ENCODE measurements around the gene GLIS1. TPM values are rescaled to one million over a fixed set of nuclear protein-coding genes. Genes with fewer than 3 reads are reported as not detected.

GLIS1 gene
- total RNA-seq, 4 donors from 2014 or later: 0.63 to 2.4 (median 1.0) TPM

DNA sequence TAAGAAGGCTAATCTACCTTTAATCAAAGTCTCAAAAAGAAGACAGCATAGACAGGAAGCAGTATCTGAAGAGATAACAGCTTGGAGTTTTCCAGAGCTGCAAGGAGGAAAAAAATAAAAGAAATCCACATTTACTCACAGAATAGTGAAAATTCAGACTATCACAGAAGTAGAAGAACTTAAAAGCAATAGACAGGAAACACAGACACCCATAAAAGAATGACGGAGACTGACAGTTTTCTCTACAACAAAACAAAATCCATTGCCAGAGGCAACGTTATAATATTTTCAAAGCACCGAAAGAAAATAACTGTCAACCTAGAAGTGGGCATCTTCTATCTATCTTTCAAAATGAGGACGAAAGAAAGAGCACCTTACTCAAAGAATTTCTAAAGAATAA, 175.4 kb downstream of the GLIS1 start:
- TF ChIP-seq CTCF (IDR thresholded peaks at IDR 0.05): no peak
- TF ChIP-seq POLR2A (IDR thresholded peaks at IDR 0.05): no peak
- no peak overlapping the region for H3K4me3 ChIP-seq (ENCODE audit: low read depth, poor library complexity, severe bottlenecking)
- intact Hi-C loops (cut with DNase I; ENCODE audit: low total_unique reads): no loop called here
- no peak for DNase-seq (ENCODE audit: low spot score in 2 of 2)
- 59 to 64% methylated on average over 4 of the region's 4 CpGs for WGBS, 2 donors

- H3K4me3 ChIP-seq (ENCODE audit: low read depth, poor library complexity, severe bottlenecking): no peak overlapping the region
- DNase-seq (ENCODE audit: low spot score in 2 of 2): peak in 1 of 2 donors; percentile 25
- WGBS, 2 donors: 82 to 88% methylated on average over 3 of the region's 3 CpGs
- intact Hi-C loops (cut with DNase I; ENCODE audit: low total_unique reads): no loop called here
- TF ChIP-seq POLR2A (IDR thresholded peaks at IDR 0.05) (no peak), CTCF (IDR thresholded peaks at IDR 0.05) (no peak)
Measured at GRCh38 chr1:53562981-53563379, 176.0 kb downstream of the GLIS1 start.

GRCh38 chr1:53562291-53562980, 176.5 kb downstream of the GLIS1 start:
- TF ChIP-seq CTCF (IDR thresholded peaks at IDR 0.05) (no peak), POLR2A (IDR thresholded peaks at IDR 0.05) (no peak)
- peak in 1 of 2 donors; percentile 48 for DNase-seq (ENCODE audit: low spot score in 2 of 2)
- H3K4me3 ChIP-seq (ENCODE audit: low read depth, poor library complexity, severe bottlenecking): no peak overlapping the region
- intact Hi-C loops (cut with DNase I; ENCODE audit: low total_unique reads): no loop called here
- 73 to 75% methylated on average over 14 of the region's 14 CpGs for WGBS, 2 donors

- no peak for TF ChIP-seq POLR2A (IDR thresholded peaks at IDR 0.05)
- TF ChIP-seq CTCF (IDR thresholded peaks at IDR 0.05): no peak
- no peak overlapping the region for H3K4me3 ChIP-seq (ENCODE audit: low read depth, poor library complexity, severe bottlenecking)
- DNase-seq (ENCODE audit: low spot score in 2 of 2): peak in 1 of 2 donors; percentile 63
- WGBS, 2 donors: 84 to 90% methylated on average over 11 of the region's 11 CpGs
- intact Hi-C loops (cut with DNase I; ENCODE audit: low total_unique reads): no loop called here
Measured at GRCh38 chr1:53561503-53562105, 177.4 kb downstream of the GLIS1 start.

- TF ChIP-seq CTCF (IDR thresholded peaks at IDR 0.05) (no peak), POLR2A (IDR thresholded peaks at IDR 0.05) (no peak)
- 85 to 89% methylated on average over 15 of the region's 15 CpGs for WGBS, 2 donors
- DNase-seq (ENCODE audit: low spot score in 2 of 2): peak in 1 of 2 donors; percentile 76
- intact Hi-C loops (cut with DNase I; ENCODE audit: low total_unique reads): no loop called here
- no peak overlapping the region for H3K4me3 ChIP-seq (ENCODE audit: low read depth, poor library complexity, severe bottlenecking)
Measured at GRCh38 chr1:53560581-53561502, 178.1 kb downstream of the GLIS1 start.

Data from lower leg skin (tissue), 4 donors.